ENCODE data around the gene NUDT14.

The NUDT14 gene

GRCh38 chr14:105206873-105207272, 25.8 kb upstream of the NUDT14 start:
- H3K27ac Mint-ChIP-seq: no peak overlapping the region
- no peaks in the 10 kb centered on the region for H3K36me3 Mint-ChIP-seq (ENCODE audit: low read depth)
- H3K9me3 Mint-ChIP-seq: no peaks in the 10 kb centered on the region
- ATAC-seq (no peak), DNase-seq (no peak)
- H3K27me3 Mint-ChIP-seq: no peaks in the 10 kb centered on the region
- peaks cover 6% of the 10 kb centered on the region for H3K4me1 Mint-ChIP-seq
- H3K4me3 Mint-ChIP-seq: no peak overlapping the region

DNA sequence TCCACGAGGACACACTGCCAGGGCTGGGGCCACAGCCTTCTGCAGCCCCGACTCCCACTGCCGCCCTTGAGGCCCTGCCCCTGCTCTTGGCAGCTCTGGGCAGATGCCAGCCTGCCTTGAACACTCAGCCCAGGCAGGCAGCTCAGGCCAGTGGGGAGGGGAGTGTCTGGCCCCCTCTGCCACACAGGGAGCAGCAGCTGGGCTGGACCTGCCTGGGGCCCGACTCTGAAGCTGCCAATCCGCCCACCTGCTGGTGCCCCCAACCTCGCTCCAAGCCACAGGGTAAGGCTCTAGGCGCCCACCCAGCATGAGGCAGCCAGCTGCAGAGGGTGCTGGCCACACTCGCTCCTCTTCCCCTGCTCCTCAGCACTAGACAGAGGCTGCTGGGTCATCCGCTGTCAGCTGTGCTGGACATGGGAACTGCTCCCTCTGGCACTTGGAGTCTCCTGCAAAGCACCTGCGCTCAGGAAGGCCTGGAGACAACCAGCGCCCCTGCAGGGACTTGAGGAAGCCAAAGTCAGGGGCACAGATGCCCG, 24.6 kb upstream of the NUDT14 start:
- H3K27me3 Mint-ChIP-seq: peaks cover under 1% of the 10 kb centered on the region
- no peak overlapping the region for H3K4me3 Mint-ChIP-seq
- peaks cover 9% of the 10 kb centered on the region for H3K4me1 Mint-ChIP-seq
- DNase-seq (no peak), ATAC-seq (no peak)
- H3K36me3 Mint-ChIP-seq (ENCODE audit: low read depth): no peaks in the 10 kb centered on the region
- no peak overlapping the region for H3K27ac Mint-ChIP-seq
- no peaks in the 10 kb centered on the region for H3K9me3 Mint-ChIP-seq

GRCh38 chr14:105204931-105205672, 24.0 kb upstream of the NUDT14 start:
- no peak overlapping the region for H3K27ac Mint-ChIP-seq
- H3K27me3 Mint-ChIP-seq: peaks cover 6% of the 10 kb centered on the region
- H3K9me3 Mint-ChIP-seq: no peaks in the 10 kb centered on the region
- DNase-seq: no peak
- peaks cover 9% of the 10 kb centered on the region for H3K4me1 Mint-ChIP-seq
- ATAC-seq: no peak
- no peak overlapping the region for H3K4me3 Mint-ChIP-seq
- no peaks in the 10 kb centered on the region for H3K36me3 Mint-ChIP-seq (ENCODE audit: low read depth)

DNA sequence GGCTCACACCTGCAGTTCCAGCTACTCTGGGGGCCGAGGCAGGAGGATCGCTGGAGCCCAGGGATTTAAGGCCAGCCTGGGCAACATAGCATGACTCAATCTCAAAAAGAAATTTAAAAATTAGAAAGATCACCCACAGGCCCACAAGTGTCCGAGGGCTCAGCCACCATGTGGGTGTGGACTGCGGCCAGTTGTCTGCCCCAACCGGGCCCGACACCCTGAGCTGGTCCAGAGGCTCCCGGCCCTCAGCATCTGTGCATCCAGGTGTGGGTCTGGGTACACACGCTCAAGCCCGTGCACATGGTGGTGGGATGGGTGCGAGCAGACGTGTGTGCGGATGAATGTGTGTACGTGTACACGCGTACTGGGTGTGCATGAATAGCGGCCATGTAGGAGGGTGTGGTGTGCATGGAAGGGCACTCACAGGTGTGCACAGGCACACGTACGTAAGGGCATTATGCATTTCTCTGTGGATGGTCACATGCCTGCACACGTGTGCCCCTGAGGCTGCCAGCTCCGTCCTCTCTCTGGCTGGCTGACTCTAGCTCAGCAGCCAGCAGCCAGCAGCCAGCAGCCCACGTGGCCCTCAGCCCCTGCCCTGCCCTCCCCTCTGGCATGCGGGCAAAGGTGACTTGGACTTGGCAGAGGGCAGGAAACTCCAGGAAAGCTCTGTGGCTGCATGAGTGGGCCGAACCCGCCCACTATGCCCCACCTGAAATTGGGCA, 23.3 kb upstream of the NUDT14 start:
- no peak overlapping the region for H3K4me3 Mint-ChIP-seq
- H3K27me3 Mint-ChIP-seq: peaks cover 10% of the 10 kb centered on the region
- H3K27ac Mint-ChIP-seq: no peak overlapping the region
- no peak for ATAC-seq
- peaks cover 9% of the 10 kb centered on the region for H3K4me1 Mint-ChIP-seq
- no peak for DNase-seq
- H3K9me3 Mint-ChIP-seq: no peaks in the 10 kb centered on the region
- no peaks in the 10 kb centered on the region for H3K36me3 Mint-ChIP-seq (ENCODE audit: low read depth)

DNA sequence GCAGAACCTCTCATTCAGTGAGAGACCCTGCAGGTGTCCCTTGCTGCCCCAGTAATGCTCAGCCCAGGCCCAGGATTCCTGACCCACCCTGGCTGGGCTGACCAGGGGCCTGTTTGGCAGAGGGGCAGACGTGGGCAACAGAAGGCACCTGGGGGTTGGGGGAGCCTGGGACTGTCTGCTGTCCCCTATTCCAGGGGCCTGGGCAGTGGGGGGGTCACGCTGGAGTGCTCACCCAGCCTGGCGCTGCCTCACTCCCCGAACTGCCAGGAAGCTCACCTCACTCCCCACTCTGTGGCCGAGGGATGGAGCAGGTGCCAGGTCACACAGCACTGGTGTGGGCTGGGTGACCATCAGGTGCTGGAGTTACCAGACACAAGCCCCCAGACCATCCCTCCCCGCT, 22.6 kb upstream of the NUDT14 start:
- H3K27me3 Mint-ChIP-seq: peaks cover 14% of the 10 kb centered on the region

DNA sequence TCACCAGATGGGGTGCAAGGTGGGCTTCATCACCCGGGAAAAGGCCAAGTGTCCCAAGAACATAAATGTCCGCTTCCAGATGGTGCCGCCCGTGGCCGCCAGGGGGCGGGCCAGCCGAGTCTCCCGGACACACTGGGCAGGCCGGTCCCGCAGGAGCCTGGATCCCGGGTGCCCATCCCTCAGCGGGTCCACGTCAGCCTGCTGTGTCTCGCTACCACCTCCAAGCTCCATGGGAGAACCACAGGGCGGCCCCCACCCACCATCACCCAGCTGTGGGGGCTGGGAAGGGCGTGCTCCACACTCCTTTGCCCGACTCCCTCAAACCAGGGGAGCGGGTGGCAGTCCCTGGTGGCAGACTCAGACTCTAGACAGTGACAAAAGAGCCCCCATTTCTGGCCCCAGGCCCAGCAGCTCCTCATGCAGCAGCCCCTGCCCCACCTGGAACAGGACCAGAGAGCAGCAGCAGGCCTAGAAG, 22.0 kb upstream of the NUDT14 start:
- peak; percentile 77 for DNase-seq
- H3K27ac Mint-ChIP-seq: no peak overlapping the region
- H3K4me1 Mint-ChIP-seq: peaks cover 9% of the 10 kb centered on the region
- no peak overlapping the region for H3K4me3 Mint-ChIP-seq
- peaks cover 18% of the 10 kb centered on the region for H3K27me3 Mint-ChIP-seq
- no peaks in the 10 kb centered on the region for H3K36me3 Mint-ChIP-seq (ENCODE audit: low read depth)
- no peak for ATAC-seq
- H3K9me3 Mint-ChIP-seq: no peaks in the 10 kb centered on the region

More for the DNA sequence above, 22.6 kb upstream of the NUDT14 start:
- H3K27ac Mint-ChIP-seq: no peak overlapping the region
- no peaks in the 10 kb centered on the region for H3K9me3 Mint-ChIP-seq
- no peaks in the 10 kb centered on the region for H3K36me3 Mint-ChIP-seq (ENCODE audit: low read depth)
- H3K4me1 Mint-ChIP-seq: peaks cover 9% of the 10 kb centered on the region
- ATAC-seq (no peak), DNase-seq (no peak)
- no peak overlapping the region for H3K4me3 Mint-ChIP-seq

GRCh38 chr14:105201925-105202513, 20.9 kb upstream of the NUDT14 start:
- Mint-ChIP-seq H3K9me3 (no peaks in the 10 kb centered on the region), H3K27ac (no peak overlapping the region), H3K36me3 (ENCODE audit: low read depth) (no peaks in the 10 kb centered on the region), H3K4me1 (peaks cover 9% of the 10 kb centered on the region), H3K27me3 (peaks cover 22% of the 10 kb centered on the region), H3K4me3 (no peak overlapping the region)
- ATAC-seq (peak; percentile 67), DNase-seq (peak; percentile 62)

- ATAC-seq (peak; percentile 6), DNase-seq (no peak)
- Mint-ChIP-seq H3K4me1 (peaks cover 9% of the 10 kb centered on the region), H3K27ac (no peak overlapping the region), H3K27me3 (peaks cover 22% of the 10 kb centered on the region), H3K9me3 (no peaks in the 10 kb centered on the region), H3K36me3 (ENCODE audit: low read depth) (no peaks in the 10 kb centered on the region), H3K4me3 (no peak overlapping the region)
These were observed 20.2 kb upstream of the NUDT14 start for GRCh38 chr14:105201156-105201924.

GRCh38 chr14:105200641-105201040, 19.5 kb upstream of the NUDT14 start:
- peaks cover 26% of the 10 kb centered on the region for H3K27me3 Mint-ChIP-seq

GRCh38 chr14:105200074-105200473, 19.0 kb upstream of the NUDT14 start:
- H3K4me3 Mint-ChIP-seq: no peak overlapping the region
- H3K36me3 Mint-ChIP-seq (ENCODE audit: low read depth): no peaks in the 10 kb centered on the region
- H3K4me1 Mint-ChIP-seq: peaks cover 17% of the 10 kb centered on the region
- no peak overlapping the region for H3K27ac Mint-ChIP-seq
- ATAC-seq (no peak), DNase-seq (no peak)
- H3K9me3 Mint-ChIP-seq: no peaks in the 10 kb centered on the region
- H3K27me3 Mint-ChIP-seq: peaks cover 30% of the 10 kb centered on the region

More at GRCh38 chr14:105200641-105201040, 19.5 kb upstream of the NUDT14 start:
- Mint-ChIP-seq H3K9me3 (no peaks in the 10 kb centered on the region), H3K4me1 (peaks cover 16% of the 10 kb centered on the region), H3K27ac (no peak overlapping the region), H3K36me3 (ENCODE audit: low read depth) (no peaks in the 10 kb centered on the region), H3K4me3 (no peak overlapping the region)
- DNase-seq (no peak), ATAC-seq (no peak)

DNA sequence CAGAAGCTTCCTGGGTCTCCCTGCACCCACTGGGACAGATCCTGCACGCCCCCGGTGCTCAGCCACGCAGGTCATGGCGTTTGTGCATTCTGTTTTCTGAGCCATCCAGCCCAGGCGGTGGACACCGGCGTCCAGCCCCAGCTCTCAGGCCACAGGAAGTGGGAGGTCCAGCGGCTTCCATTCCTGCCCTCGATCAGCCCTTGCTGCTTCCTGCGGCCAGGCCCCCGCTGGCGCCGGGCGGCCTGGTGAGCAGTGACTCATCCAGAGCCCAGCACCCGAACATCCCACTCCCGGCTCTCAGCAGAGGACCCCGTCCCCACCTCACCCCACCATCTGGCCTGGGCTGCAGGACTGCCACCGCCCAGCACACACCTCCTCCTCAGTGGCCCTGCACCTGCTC, 18.0 kb upstream of the NUDT14 start:
- ATAC-seq (no peak), DNase-seq (no peak)
- H3K4me1 Mint-ChIP-seq: peaks cover 22% of the 10 kb centered on the region
- H3K36me3 Mint-ChIP-seq (ENCODE audit: low read depth): no peaks in the 10 kb centered on the region
- no peak overlapping the region for H3K27ac Mint-ChIP-seq
- H3K9me3 Mint-ChIP-seq: no peaks in the 10 kb centered on the region
- H3K27me3 Mint-ChIP-seq: peaks cover 37% of the 10 kb centered on the region
- no peak overlapping the region for H3K4me3 Mint-ChIP-seq

GRCh38 chr14:105198588-105198987, 17.5 kb upstream of the NUDT14 start:
- Mint-ChIP-seq H3K27me3 (peaks cover 37% of the 10 kb centered on the region), H3K9me3 (no peaks in the 10 kb centered on the region), H3K36me3 (ENCODE audit: low read depth) (no peaks in the 10 kb centered on the region), H3K27ac (no peak overlapping the region), H3K4me3 (no peak overlapping the region), H3K4me1 (peaks cover 26% of the 10 kb centered on the region)
- ATAC-seq: no peak
- DNase-seq: no peak

DNA sequence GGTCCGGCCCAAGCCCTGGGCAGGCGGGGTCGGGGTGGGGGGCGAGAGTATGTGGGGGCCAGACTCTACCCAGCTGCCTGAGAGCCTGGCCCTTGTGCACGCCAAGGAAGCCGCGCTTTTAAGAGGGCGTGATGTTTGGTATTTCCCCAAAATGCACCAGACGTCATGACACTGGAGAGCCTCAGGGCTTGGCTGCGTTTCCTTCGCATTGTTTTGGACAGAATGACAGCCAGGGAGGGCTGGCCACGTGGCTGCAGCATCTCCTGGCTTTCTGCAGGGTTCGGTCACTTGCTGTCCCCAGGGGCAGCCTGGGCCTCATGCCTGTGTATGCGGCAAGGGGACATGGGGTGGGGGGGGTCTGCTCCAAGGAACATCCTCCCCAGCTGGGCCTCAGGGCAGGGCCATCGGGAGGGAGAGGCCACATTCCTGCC, 16.1 kb upstream of the NUDT14 start:
- Mint-ChIP-seq H3K27ac (no peak overlapping the region), H3K9me3 (no peaks in the 10 kb centered on the region), H3K36me3 (ENCODE audit: low read depth) (no peaks in the 10 kb centered on the region), H3K4me3 (no peak overlapping the region), H3K4me1 (peaks cover 32% of the 10 kb centered on the region), H3K27me3 (peaks cover 37% of the 10 kb centered on the region)
- DNase-seq (no peak), ATAC-seq (peak; percentile 16)

Measured in activated naive CD8-positive, alpha-beta T cell treated with anti-CD3 and anti-CD28 coated beads, Interleukin-2, amount 50 U/mL, for 24 hours (primary cell).